MM.1S (cell line): ENCODE data around the gene APOBEC3B.

ENCODE experiments used
- DNase-seq: peaks from one replicate; pipeline ENCODE4 v3.0.0-alpha.2; 2015
- H2AFZ ChIP-seq: fragments of 300-600 bp; sonication (generic); 2 replicates; pipeline ENCODE4 v1.6.0; 2016; ENCODE audit warnings: antibody characterized with exemption, low read length
- H3F3A ChIP-seq: fragments of 300-600 bp; sonication (generic); 2 replicates; pipeline ENCODE4 v1.6.1; 2016; ENCODE audit warnings: mild to moderate bottlenecking, antibody characterized with exemption, low read length, moderate library complexity, mixed read lengths; ENCODE audit not compliant: insufficient read depth
- H3K27ac ChIP-seq: fragments of 300-600 bp; sonication (generic); 2 replicates; pipeline ENCODE4 v1.5.1; 2016; ENCODE audit warnings: mild to moderate bottlenecking, low read length
- H3K27me3 ChIP-seq: fragments of 300-600 bp; sonication (generic); replicated peaks from 2 replicates; pipeline ENCODE4 v1.6.0; 2016; ENCODE audit warnings: low read length; ENCODE audit not compliant: insufficient read depth
- H3K36me3 ChIP-seq: fragments of 300-600 bp; sonication (generic); replicated peaks from 2 replicates; pipeline ENCODE4 v1.6.1; 2016; ENCODE audit warnings: mild to moderate bottlenecking, low read length, mixed read lengths; ENCODE audit not compliant: insufficient read depth
- H3K4me1 ChIP-seq: fragments of 300-600 bp; sonication (generic); 2 replicates; pipeline ENCODE4 v1.6.1; 2016; ENCODE audit warnings: low read length, mixed read lengths
- H3K4me2 ChIP-seq: fragments of 300-600 bp; sonication (generic); 2 replicates; pipeline ENCODE4 v1.6.0; 2016; ENCODE audit warnings: low read depth, low read length
- H3K4me3 ChIP-seq: fragments of 300-600 bp; sonication (generic); 2 replicates; pipeline ENCODE4 v1.5.1; 2016; ENCODE audit warnings: low read length, mixed read lengths
- H3K79me2 ChIP-seq: fragments of 300-600 bp; sonication (generic); 2 replicates; pipeline ENCODE4 v1.6.1; 2016; ENCODE audit warnings: mixed run types, low read length, mixed read lengths
- H3K9ac ChIP-seq: fragments of 300-600 bp; sonication (generic); 2 replicates; pipeline ENCODE4 v1.6.1; 2016; ENCODE audit warnings: low read length, mixed read lengths
- H3K9me2 ChIP-seq: fragments of 300-600 bp; sonication (generic); replicated peaks from 2 replicates; pipeline ENCODE4 v1.6.1; 2016; ENCODE audit warnings: mild to moderate bottlenecking, low read length, mixed read lengths; ENCODE audit not compliant: insufficient read depth
- H3K9me3 ChIP-seq: fragments of 300-600 bp; sonication (generic); replicated peaks from 2 replicates; pipeline ENCODE4 v1.6.1; 2016; ENCODE audit warnings: mild to moderate bottlenecking, low read length, mixed read lengths; ENCODE audit not compliant: insufficient read depth
- H4K20me1 ChIP-seq: fragments of 300-600 bp; sonication (generic); 2 replicates; pipeline ENCODE4 v1.6.1; 2016; ENCODE audit warnings: mild to moderate bottlenecking, low read length, moderate library complexity, mixed read lengths; ENCODE audit not compliant: insufficient read depth
- CTCF ChIP-seq: fragments of 300-600 bp; sonication (generic); IDR thresholded peaks from 2 replicates; pipeline ENCODE4 v1.5.1; 2016; ENCODE audit warnings: antibody characterized with exemption, low read length, mixed read lengths
- EZH2 ChIP-seq: fragments of 300-600 bp; sonication (generic); optimal IDR thresholded peaks from 2 replicates; pipeline ENCODE3; 2017; ENCODE audit warnings: low read depth, mild to moderate bottlenecking, antibody characterized with exemption, low read length, mixed read lengths
- EZH2phosphoT487 ChIP-seq: fragments of 300-600 bp; sonication (generic); IDR thresholded peaks from 2 replicates; pipeline ENCODE4 v1.6.1; 2018; ENCODE audit warnings: antibody characterized with exemption, low read length

The APOBEC3B gene

GRCh38 chr22:38955926-38956325, 26.2 kb upstream of the APOBEC3B start:
- H2AFZ ChIP-seq = no peak overlapping the region
- no peak for TF ChIP-seq CTCF
- TF ChIP-seq EZH2phosphoT487 = no peak
- TF ChIP-seq EZH2 = no peak
- no peaks in the 10 kb centered on the region for H3K9me3 ChIP-seq
- peaks cover 22% of the 10 kb centered on the region for H3K4me1 ChIP-seq
- H4K20me1 ChIP-seq = no peaks in the 10 kb centered on the region
- no peak for DNase-seq
- no peaks in the 10 kb centered on the region for H3K27me3 ChIP-seq
- no peaks in the 10 kb centered on the region for H3F3A ChIP-seq
- H3K4me2 ChIP-seq = no peak overlapping the region
- H3K9ac ChIP-seq = no peak overlapping the region
- H3K27ac ChIP-seq = no peak overlapping the region
- no peak overlapping the region for H3K4me3 ChIP-seq
- H3K9me2 ChIP-seq = no peaks in the 10 kb centered on the region
- no peaks in the 10 kb centered on the region for H3K36me3 ChIP-seq
- H3K79me2 ChIP-seq = no peaks in the 10 kb centered on the region

- Histone ChIP-seq H3K4me3 (no peak overlapping the region), H3K9ac (no peak overlapping the region), H4K20me1 (no peaks in the 10 kb centered on the region), H3F3A (no peaks in the 10 kb centered on the region), H3K79me2 (no peaks in the 10 kb centered on the region), H2AFZ (no peak overlapping the region), H3K27ac (no peak overlapping the region), H3K9me2 (no peaks in the 10 kb centered on the region), H3K27me3 (no peaks in the 10 kb centered on the region), H3K4me1 (peaks cover 22% of the 10 kb centered on the region), H3K9me3 (no peaks in the 10 kb centered on the region), H3K4me2 (no peak overlapping the region), H3K36me3 (no peaks in the 10 kb centered on the region)
- TF ChIP-seq CTCF = no peak
- TF ChIP-seq EZH2phosphoT487 = no peak
- no peak for TF ChIP-seq EZH2
- no peak for DNase-seq
These were observed 25.6 kb upstream of the APOBEC3B start for GRCh38 chr22:38956551-38956950.

GRCh38 chr22:38957046-38957770, 24.9 kb upstream of the APOBEC3B start, which contains the start of gene APOBEC3A:
Gene APOBEC3A (plus strand): TSS chr22:38957609. CDS start chr22:38957692, 83 bp downstream.
- Histone ChIP-seq H3K27ac (no peak within 1 kb of the TSS), H3K27me3 (no peaks in the 10 kb centered on the region)
- DNase-seq = no peak

More at GRCh38 chr22:38957046-38957770, 24.9 kb upstream of the APOBEC3B start, which contains the start of gene APOBEC3A:
- TF ChIP-seq CTCF (no peak), EZH2phosphoT487 (no peak), EZH2 (no peak)
- no peaks in the 10 kb centered on the region for H3K36me3 ChIP-seq
- no peak within 1 kb of the TSS for H3K4me2 ChIP-seq
- H4K20me1 ChIP-seq = no peaks in the 10 kb centered on the region
- no peaks in the 10 kb centered on the region for H3K9me3 ChIP-seq
- H3K4me3 ChIP-seq = no peak within 1 kb of the TSS
- no peak within 1 kb of the TSS for H2AFZ ChIP-seq
- H3F3A ChIP-seq = no peaks in the 10 kb centered on the region
- H3K79me2 ChIP-seq = no peaks in the 10 kb centered on the region
- H3K4me1 ChIP-seq = peaks cover 22% of the 10 kb centered on the region
- H3K9me2 ChIP-seq = no peaks in the 10 kb centered on the region
- H3K9ac ChIP-seq = no peak within 1 kb of the TSS
